ENCODE results near the gene HLA-DPA1.

GRCh38 chr6:33030245-33030644 lies 43.2 kb downstream of the HLA-DPA1 start:
- no peak for TF ChIP-seq ZNF384 (IDR thresholded peaks at IDR 0.05)
- no peak for TF ChIP-seq ELF4 (IDR thresholded peaks at IDR 0.05)
- TF ChIP-seq BHLHE40 (IDR thresholded peaks at IDR 0.05; ENCODE audit: borderline replicate concordance) = no peak
- TF ChIP-seq LEF1 (IDR thresholded peaks at IDR 0.05; ENCODE audit: borderline replicate concordance) = no peak
- TF ChIP-seq SP1 (IDR thresholded peaks at IDR 0.05) = no peak
- no peak for TF ChIP-seq FOXK2 (IDR thresholded peaks at IDR 0.05)
- no peak for TF ChIP-seq L3MBTL2 (conservative IDR thresholded peaks at IDR 0.05)
- TF ChIP-seq FOXM1 (IDR thresholded peaks at IDR 0.05; ENCODE audit: borderline replicate concordance) = no peak
- TF ChIP-seq NFRKB (IDR thresholded peaks at IDR 0.05) = no peak
- no peak for TF ChIP-seq FOXA1 (IDR thresholded peaks at IDR 0.05)
- no peak for TF ChIP-seq HDGF (IDR thresholded peaks at IDR 0.05; ENCODE audit: borderline replicate concordance)
- TF ChIP-seq SUZ12 (IDR thresholded peaks at IDR 0.05) = no peak
